ENCODE data around the gene SIGLEC10. TPM values are rescaled to one million over a fixed set of nuclear protein-coding genes. Genes with fewer than 3 reads are reported as not detected.

SIGLEC10 gene
- polyA plus RNA-seq, 1 donor, result 1.7 TPM

DNA sequence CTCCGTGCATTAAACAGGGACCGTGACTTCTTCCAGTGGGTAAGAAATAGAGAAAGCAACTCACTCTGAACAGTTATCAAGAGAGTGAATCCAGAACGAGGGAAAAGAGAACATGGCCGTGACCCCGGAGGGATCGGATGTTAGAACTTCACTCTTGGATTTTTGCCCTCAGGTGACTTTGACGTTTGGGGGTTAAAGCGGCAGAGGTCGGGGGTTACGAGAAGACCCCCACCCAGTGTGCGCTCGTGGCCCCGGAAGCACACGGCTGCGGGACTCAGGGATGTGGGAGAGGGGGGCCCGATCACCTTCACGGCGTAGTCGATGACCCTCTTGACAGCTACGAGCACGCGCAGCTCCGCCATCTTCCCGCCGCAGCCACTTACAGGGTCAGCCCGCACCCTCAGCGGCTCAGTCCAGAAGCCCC is 51.5 kb downstream of the SIGLEC10 start, which contains the start of gene ETFB:
ETFB (minus strand) TSS at position 424 of the 424 bp plus-strand sequence; CDS start at position 362, 62 bp downstream.
- DNase-seq, result no peak

DNA sequence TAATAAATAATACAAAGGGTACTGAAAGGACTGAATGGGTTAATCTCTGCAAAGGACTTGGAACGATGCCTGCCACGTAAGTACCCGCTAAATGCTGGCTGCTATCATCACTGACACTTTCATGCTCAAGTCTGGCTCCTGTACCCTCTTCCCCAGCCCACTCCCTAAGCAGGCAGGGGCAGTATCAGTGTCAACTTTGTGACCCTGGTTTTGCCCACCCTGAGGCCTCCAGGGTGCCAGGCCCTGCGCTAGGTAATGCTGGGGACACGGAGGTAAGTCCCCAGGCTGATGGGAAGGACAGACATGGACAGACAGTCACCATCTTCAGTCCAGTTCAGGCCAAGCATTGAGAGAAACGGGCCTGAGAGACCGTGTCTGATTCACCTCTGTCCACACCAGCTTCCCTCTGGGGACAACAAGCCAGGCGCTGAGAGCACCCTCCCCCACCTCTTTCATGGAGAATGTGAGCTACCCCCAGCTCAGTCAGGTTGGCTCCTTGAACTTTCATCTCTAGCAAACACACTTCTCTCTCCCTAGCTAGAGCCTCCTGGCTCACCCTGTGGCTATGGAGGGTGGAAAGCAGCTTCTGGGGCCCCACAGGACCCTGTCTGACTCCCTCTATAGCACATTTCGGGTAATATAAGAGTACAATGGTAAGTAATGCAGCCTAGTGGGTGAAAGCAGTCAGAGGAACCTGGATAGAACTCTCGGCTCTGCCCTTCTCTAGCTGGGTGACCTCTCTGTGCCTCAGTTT is 52.1 kb downstream of the SIGLEC10 start:
- no peak for DNase-seq

- no peak for DNase-seq
Measured at GRCh38 chr19:51364200-51365106, 53.0 kb downstream of the SIGLEC10 start.

GRCh38 chr19:51361239-51361638 is 56.2 kb downstream of the SIGLEC10 start:
- DNase-seq, result no peak

Other genes with a start within 250 kb of the SIGLEC10 start
- gene CD33, start 192.6 kb downstream of the SIGLEC10 start, polyA plus RNA-seq (ENCODE audit: insufficient read length), result 4.1 TPM
- not detected for gene SIGLECL1, start 166.6 kb downstream of the SIGLEC10 start, polyA plus RNA-seq (ENCODE audit: insufficient read length)
- 0.08 TPM for gene IGLON5, start 106.0 kb downstream of the SIGLEC10 start, polyA plus RNA-seq (ENCODE audit: insufficient read length)
- 1.3 TPM for gene VSIG10L, start 75.5 kb downstream of the SIGLEC10 start, polyA plus RNA-seq (ENCODE audit: insufficient read length)
- gene ETFB, start 51.3 kb downstream of the SIGLEC10 start, polyA plus RNA-seq (ENCODE audit: insufficient read length), result 50.3 TPM
- 2.2 TPM for gene CLDND2, start 48.6 kb downstream of the SIGLEC10 start, polyA plus RNA-seq (ENCODE audit: insufficient read length)
- gene NKG7, start 45.0 kb downstream of the SIGLEC10 start, polyA plus RNA-seq (ENCODE audit: insufficient read length), result 2.8 TPM
- not detected for gene LIM2, start 29.7 kb downstream of the SIGLEC10 start, polyA plus RNA-seq (ENCODE audit: insufficient read length)
- gene C19orf84, start 27.1 kb downstream of the SIGLEC10 start, polyA plus RNA-seq (ENCODE audit: insufficient read length), result not detected
- gene SIGLEC8, start 40.8 kb upstream of the SIGLEC10 start, polyA plus RNA-seq (ENCODE audit: insufficient read length), result 0.10 TPM
- not detected for gene CEACAM18, start 60.9 kb upstream of the SIGLEC10 start, polyA plus RNA-seq (ENCODE audit: insufficient read length)
- gene SIGLEC12, start 84.2 kb upstream of the SIGLEC10 start, polyA plus RNA-seq (ENCODE audit: insufficient read length), result 0.22 TPM
- gene SIGLEC6, start 114.0 kb upstream of the SIGLEC10 start, polyA plus RNA-seq (ENCODE audit: insufficient read length), result not detected
- 6.6 TPM for gene ZNF175, start 153.6 kb upstream of the SIGLEC10 start, polyA plus RNA-seq (ENCODE audit: insufficient read length)
- 0.35 TPM for gene SIGLEC5, start 212.8 kb upstream of the SIGLEC10 start, polyA plus RNA-seq (ENCODE audit: insufficient read length)
- gene SIGLEC14, start 229.2 kb upstream of the SIGLEC10 start, polyA plus RNA-seq (ENCODE audit: insufficient read length), result 1.9 TPM

All from hindlimb muscle (tissue), 1 donor.